ENCODE results near the gene RAB40C.

The RAB40C gene

DNA sequence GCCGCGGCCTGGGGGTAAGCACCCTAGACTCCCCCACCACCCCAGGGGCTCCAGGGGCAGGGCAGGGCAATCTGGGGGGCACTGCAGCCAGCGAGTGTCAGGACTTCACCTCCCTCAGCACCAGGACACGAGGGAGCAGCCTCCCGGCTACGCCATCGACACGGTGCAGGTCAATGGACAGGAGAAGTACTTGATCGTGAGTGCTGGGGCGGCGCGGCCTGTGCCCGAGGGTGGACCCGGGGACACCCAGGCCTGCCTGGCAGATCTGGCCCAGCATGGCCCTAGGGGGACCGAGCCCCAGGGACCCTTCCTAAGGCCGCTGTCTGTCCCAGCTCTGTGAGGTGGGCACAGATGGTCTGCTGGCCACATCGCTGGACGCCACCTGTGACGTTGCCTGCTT lies 82.5 kb downstream of the RAB40C start:
- DNase-seq: no peak

- no peak for DNase-seq
These were observed 83.0 kb downstream of the RAB40C start for GRCh38 chr16:672851-673250.

GRCh38 chr16:673399-673991 lies 83.6 kb downstream of the RAB40C start:
- no peak for DNase-seq

GRCh38 chr16:674214-674881 lies 84.5 kb downstream of the RAB40C start:
- no peak for DNase-seq

GRCh38 chr16:674968-675883 lies 85.4 kb downstream of the RAB40C start, which contains the start of gene RHBDL1:
TSS of gene RHBDL1 (plus strand) at chr16:675671. CDS start at chr16:675791, 120 bp downstream.
- no peak for DNase-seq

DNA sequence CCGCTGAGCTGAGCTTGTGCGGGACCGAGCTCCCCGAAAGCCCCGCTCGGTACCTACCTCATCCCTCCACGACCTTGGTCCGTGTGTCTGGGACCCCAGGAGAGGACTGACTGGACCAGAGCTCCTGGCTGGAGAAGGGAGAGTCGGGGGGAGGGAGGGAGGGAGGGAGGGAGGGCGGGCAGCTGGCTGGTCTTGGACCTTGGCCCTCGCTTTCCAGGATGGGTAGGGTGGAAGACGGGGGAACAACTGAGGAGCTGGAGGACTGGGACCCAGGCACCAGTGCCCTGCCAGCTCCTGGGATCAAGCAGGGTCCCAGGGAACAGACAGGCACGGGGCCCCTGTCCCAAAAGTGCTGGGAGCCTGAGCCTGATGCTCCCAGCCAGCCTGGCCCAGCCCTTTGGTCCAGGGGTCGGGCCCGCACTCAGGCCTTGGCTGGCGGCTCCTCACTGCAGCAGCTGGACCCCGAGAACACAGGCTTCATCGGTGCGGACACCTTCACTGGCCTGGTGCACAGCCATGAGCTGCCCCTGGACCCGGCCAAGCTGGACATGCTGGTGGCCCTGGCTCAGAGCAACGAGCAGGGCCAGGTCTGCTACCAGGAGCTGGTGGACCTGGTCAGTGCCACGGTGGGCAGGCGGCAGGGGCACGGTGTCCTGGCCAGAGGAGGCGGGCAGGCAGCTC lies 86.2 kb downstream of the RAB40C start:
- DNase-seq: no peak

GRCh38 chr16:676565-676902 lies 86.7 kb downstream of the RAB40C start:
- no peak for DNase-seq

DNA sequence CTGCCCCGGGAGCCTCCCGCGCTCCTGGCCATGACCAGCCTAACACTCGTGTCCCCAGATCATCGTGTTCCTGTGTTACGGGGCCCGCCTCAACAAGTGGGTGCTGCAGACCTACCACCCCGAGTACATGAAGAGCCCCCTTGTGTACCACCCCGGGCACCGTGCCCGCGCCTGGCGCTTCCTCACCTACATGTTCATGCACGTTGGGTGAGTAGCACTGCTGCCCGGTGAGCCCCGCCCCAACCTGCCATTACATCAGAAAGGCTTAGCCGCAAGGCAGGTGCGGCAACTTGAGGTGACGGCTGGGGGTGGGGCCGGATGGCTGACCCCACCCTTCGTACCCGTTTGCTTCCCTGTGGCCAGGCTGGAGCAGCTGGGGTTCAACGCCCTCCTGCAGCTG lies 87.0 kb downstream of the RAB40C start:
- no peak for DNase-seq

DNA sequence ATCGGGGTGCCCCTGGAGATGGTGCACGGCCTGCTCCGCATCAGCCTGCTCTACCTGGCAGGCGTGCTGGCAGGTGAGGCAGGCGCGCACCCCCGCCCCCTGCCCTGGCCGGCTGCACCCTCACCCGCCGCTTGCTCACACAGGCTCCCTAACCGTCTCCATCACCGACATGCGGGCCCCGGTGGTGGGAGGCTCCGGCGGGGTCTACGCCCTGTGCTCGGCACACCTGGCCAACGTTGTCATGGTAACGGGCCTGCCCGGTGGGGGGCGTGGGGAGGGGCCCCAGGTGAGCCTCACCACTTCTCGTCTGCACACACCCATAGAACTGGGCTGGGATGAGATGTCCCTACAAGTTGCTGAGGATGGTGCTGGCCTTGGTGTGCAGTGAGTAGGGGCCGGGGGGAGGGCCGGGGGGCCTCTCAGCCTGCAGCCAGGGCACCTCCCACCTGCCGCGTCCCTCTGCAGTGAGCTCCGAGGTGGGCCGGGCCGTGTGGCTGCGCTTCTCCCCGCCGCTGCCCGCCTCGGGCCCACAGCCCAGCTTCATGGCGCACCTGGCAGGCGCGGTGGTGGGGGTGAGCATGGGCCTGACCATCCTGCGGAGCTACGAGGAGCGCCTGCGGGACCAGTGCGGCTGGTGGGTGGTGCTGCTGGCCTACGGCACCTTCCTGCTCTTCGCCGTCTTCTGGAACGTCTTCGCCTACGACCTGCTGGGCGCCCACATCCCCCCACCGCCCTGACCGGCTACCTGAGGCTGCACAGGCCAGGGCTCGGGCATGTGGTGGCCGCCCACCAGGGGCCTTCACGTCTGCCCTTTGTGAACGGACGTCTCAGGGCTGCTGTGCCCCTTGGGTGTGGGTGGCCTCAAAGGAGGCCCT lies 87.7 kb downstream of the RAB40C start:
- DNase-seq: no peak

- no peak for DNase-seq
These were observed 88.5 kb downstream of the RAB40C start for GRCh38 chr16:678209-678857.
